ENCODE measurements around the gene NCK2. TPM values are rescaled to one million over a fixed set of nuclear protein-coding genes. Genes with fewer than 3 reads are reported as not detected.

Gene NCK2
- polyA plus RNA-seq, 1 of the 3 experiments (the other 2 are of a cell fraction) = 42.8 TPM

- H3K4me2 ChIP-seq = 0 out of 2 replicates have a peak overlapping the region, but pooled peaks have one; percentile 27
Measured at GRCh38 chr2:105866216-105867185, 121.8 kb downstream of the NCK2 start.

More at GRCh38 chr2:105866216-105867185, 121.8 kb downstream of the NCK2 start:
- ChIA-PET POLR2A (no interaction called here), CTCF (interaction anchor here (0.9 kb wide), 1 partner anchor 20 kb away, joined by 3 read pairs; no protein-coding TSS in a partner anchor)
- H3K27ac ChIP-seq (ENCODE audit: low read depth in 2 of 2, low read length in 1 of 2) = peak overlapping the region in 1 of 2 experiments; percentile 27; a peak in 2 of 4 replicates
- H2AFZ ChIP-seq (ENCODE audit: low read depth) = no peak overlapping the region
- TF ChIP-seq RXRA (IDR thresholded peaks at IDR 0.05; ENCODE audit: borderline replicate concordance, low read depth) (no peak), RAD21 (IDR thresholded peaks at IDR 0.05; ENCODE audit: low read length) (no peak), MXI1 (IDR thresholded peaks at IDR 0.05; ENCODE audit: low read depth, low read length) (no peak), ZBTB33 (IDR thresholded peaks at IDR 0.05; ENCODE audit: borderline replicate concordance, low read depth) (no peak), RFX5 (IDR thresholded peaks at IDR 0.05; ENCODE audit: low read length) (no peak), TEAD4 (IDR thresholded peaks at IDR 0.05; ENCODE audit: borderline replicate concordance, insufficient read depth) (no peak), NRF1 (IDR thresholded peaks at IDR 0.05; ENCODE audit: low read depth, low read length) (no peak), FOSL2 (IDR thresholded peaks at IDR 0.05; ENCODE audit: borderline replicate concordance, low read depth) (no peak), POLR2AphosphoS5 (IDR thresholded peaks at IDR 0.05; ENCODE audit: low read depth, low read length) (no peak), USF1 (IDR thresholded peaks at IDR 0.05; ENCODE audit: borderline replicate concordance, low read depth) (no peak), FOXJ3 (CRISPR knock-in tag; IDR thresholded peaks at IDR 0.05) (no peak), SMC3 (IDR thresholded peaks at IDR 0.05; ENCODE audit: low read depth, low read length) (no peak), CTCF (IDR thresholded peaks at IDR 0.05) (no peak), MAX (IDR thresholded peaks at IDR 0.05; ENCODE audit: low read depth) (no peak), EZH2phosphoT487 (IDR thresholded peaks at IDR 0.05; ENCODE audit: borderline replicate concordance, low read depth) (no peak)
- peaks cover 45% of the 10 kb centered on the region for H4K20me1 ChIP-seq (ENCODE audit: insufficient read depth)
- peaks cover 43% of the 10 kb centered on the region; the same call in 1 of the 2 replicates for H3K79me2 ChIP-seq (ENCODE audit: insufficient read depth)
- H3K4me3 ChIP-seq (ENCODE audit: low read depth in 2 of 2, low read length in 1 of 2) = no peak overlapping the region
- peaks cover 18 to 34% of the 10 kb centered on the region in 2 experiments; a peak in 2 of 4 replicates for H3K4me1 ChIP-seq (ENCODE audit: control insufficient read depth in 1 of 2, insufficient read depth in 2 of 2, low read depth in 1 of 2, low read length in 1 of 2)
- no peak for DNase-seq
- no peaks in the 10 kb centered on the region for H3K36me3 ChIP-seq (replicated peaks in 1 of 2; ENCODE audit: control insufficient read depth in 1 of 2, insufficient read depth in 2 of 2, low read length in 1 of 2)
- no peaks in the 10 kb centered on the region for H3K27me3 ChIP-seq (ENCODE audit: insufficient read depth)
- no peaks in the 10 kb centered on the region for H3K9me3 ChIP-seq
- 89% methylated on average over 12 of the region's 13 CpGs for whole genome bisulfite sequencing (ENCODE audit: low lambda C conversion rate)
- no peak overlapping the region for H3K9ac ChIP-seq
- no peaks in the 10 kb centered on the region for H3K9me2 ChIP-seq
- H3F3A ChIP-seq (replicated peaks; ENCODE audit: insufficient read depth) = peaks cover 8% of the 10 kb centered on the region

All from SK-N-SH (cell line).